ENCODE data around the gene PIAS4. TPM values are rescaled to one million over a fixed set of nuclear protein-coding genes. Genes with fewer than 3 reads are reported as not detected.

PIAS4 gene
- total and polyA plus RNA-seq, 2 of the 13 experiments (the other 11 are each of a cell fraction or from before 2014, with no cell fraction given), result 9.0 to 20.1 TPM

DNA sequence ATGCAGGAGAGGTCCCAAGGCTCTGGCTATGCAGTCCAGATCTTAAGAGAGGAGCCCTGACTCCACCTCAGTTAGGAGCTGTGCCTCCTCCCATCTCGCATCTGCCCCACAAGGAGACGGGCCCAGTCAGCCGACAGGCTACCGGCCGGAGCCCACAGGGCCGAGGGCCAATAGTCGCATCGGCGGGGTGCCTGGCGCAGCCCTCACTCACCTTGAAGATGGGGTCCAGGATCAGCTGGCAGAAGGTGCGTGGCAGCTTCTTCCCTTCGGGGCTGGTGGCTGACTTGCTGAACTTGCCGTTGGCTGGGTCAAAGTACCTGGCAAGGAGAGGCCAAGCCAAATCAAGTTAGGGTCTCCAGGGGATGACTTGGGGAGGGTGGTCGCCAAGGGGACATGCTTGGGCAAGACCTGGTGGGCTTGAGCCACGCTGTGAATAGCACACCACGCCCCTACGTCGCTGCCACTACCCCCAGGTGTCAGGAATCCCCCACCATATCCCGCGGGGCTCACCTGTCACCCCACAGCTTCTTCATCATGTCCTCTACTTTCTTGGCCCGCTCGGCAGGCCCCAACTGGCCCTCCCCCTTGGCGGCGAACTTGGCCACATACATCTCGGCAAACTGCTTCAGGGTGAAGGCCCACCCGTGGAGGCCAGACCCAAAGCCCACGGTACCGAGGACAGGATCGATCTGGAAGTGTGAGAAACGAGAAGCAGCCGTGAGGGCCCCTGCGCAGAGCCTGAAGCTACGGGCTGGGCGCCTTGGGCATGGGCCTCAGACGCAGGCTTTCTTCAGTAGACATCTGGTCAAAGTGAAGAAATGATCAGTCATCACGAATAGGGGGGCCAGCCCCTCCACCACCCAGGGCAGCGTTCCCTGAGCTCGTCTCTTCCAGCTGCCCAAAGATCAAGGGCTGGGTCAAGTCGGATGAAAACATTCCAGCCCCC, 25.5 kb upstream of the PIAS4 start (continued):
- TF ChIP-seq RBFOX2 (IDR thresholded peaks at IDR 0.05; ENCODE audit: low read depth, low read length) (peak; percentile 25), NRL (CRISPR knock-in tag; IDR thresholded peaks at IDR 0.05; ENCODE audit: borderline replicate concordance) (peak; percentile 16; the same call in 1 of the 2 replicates)

DNA sequence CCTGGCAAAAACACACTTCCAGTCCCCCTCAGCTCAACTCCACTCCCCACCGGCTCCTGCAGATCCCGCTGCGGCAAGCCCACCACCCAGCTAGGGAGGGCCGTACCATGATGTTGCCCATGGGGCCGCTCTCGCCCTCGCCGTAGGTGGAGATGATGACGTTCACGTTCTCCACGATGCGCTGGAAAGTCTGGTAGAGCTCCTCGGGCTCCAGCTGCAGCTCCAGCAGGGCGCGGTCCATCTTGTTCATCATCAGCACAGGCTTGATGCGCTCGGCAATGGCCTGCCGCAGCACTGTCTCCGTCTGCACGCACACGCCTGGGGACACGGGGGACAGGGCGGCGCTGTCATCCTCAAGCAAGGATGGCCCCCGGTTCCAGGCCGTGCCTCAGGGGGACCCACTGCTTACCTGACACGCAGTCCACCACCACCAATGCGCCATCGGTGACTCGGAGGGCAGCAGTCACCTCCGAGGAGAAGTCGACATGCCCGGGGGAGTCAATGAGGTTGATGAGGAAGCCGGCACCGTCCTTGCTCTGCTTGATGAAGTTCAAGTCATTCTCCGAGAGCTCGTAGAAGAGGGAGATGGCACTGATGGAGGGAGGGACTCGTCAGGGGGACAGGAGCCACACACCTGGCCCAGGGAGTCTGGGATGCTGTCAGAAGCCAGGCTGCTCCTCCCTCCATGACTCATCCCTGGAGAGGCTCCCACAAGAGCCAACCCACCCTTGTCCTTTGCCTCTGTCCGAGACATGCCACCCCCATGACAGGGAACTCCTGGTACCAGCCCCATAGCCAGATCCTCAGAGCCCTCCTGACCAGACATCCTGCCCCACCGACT, 24.6 kb upstream of the PIAS4 start:
- POLR2A ChIA-PET, result interaction anchor here (4.4 to 7.4 kb wide), 2 partner anchors 11 to 15 kb away, joined by 56 to 118 read pairs; partner anchors contain the start of gene DAPK3
- no peak overlapping the region for H2AFZ ChIP-seq (ENCODE audit: low read length)
- CTCF ChIA-PET (ENCODE audit: low intra/inter-chr PET ratio, low total read pairs), result no interaction called here
- WGBS (ENCODE audit: low lambda C conversion rate), result 93% methylated on average over 22 of the region's 40 CpGs
- ATAC-seq, result peak; percentile 8; the same call in 2 of the 3 replicates
- intact Hi-C loops (cut with micrococcal nuclease; ENCODE audit: unreplicated experiment), result no loop called here
- H3K79me2 ChIP-seq (ENCODE audit: insufficient read depth, low read length), result peaks cover 50% of the 10 kb centered on the region
- peaks cover 50% of the 10 kb centered on the region for H3K4me1 ChIP-seq (ENCODE audit: insufficient read depth, low read length)
- no peaks in the 10 kb centered on the region for H3K9me3 ChIP-seq (ENCODE audit: low read length)
- no TSS peak for BruUV-seq (replicated peaks)
- peak overlapping the region; percentile 99 for H3K4me2 ChIP-seq (ENCODE audit: low read depth, low read length)
- peak overlapping the region; percentile 93 to 100 (median 95); a peak in 4 of 6 replicates for H3K4me3 ChIP-seq (replicated peaks in 1 of 3; ENCODE audit: insufficient read depth in 1 of 3, low read depth in 2 of 3, low read length in 3 of 3)
- in situ Hi-C loops (cut with HindIII; ENCODE audit: extremely low pct_ligation_motif_present, low pct_unique_long_range_greater_than_20kb), result no loop called here
- peak overlapping the region; percentile 92 for H3K27ac ChIP-seq (ENCODE audit: extremely low read length, insufficient read depth, low read length)
- FAIRE-seq, result no peak
- no peaks in the 10 kb centered on the region; a peak in 1 of 5 replicates for H3K27me3 ChIP-seq (ENCODE audit: control insufficient read depth in 1 of 2, insufficient read depth in 2 of 2, low read length in 2 of 2)
- H3K9ac ChIP-seq (ENCODE audit: insufficient read depth, low read depth, low read length), result peak overlapping the region; percentile 99; the same call in 1 of the 2 replicates
- peak; percentile 41 for DNase-seq (ENCODE audit: low spot score)
- H3K36me3 ChIP-seq (replicated peaks in 1 of 2; ENCODE audit: control insufficient read depth in 1 of 2, insufficient read depth in 2 of 2, low read length in 2 of 2), result peaks cover 56 to 64% of the 10 kb centered on the region in 2 experiments
- H4K20me1 ChIP-seq (ENCODE audit: insufficient read depth, low read length), result peaks cover 69% of the 10 kb centered on the region
- TF ChIP-seq ZNF577 (CRISPR knock-in tag; IDR thresholded peaks at IDR 0.05; ENCODE audit: borderline replicate concordance, low read depth) (no peak), ZBTB42 (CRISPR knock-in tag; IDR thresholded peaks at IDR 0.05) (no peak), RFXAP (CRISPR knock-in tag; IDR thresholded peaks at IDR 0.05; ENCODE audit: borderline replicate concordance) (no peak), TBX3 (IDR thresholded peaks at IDR 0.05; ENCODE audit: borderline replicate concordance) (no peak), ZC3H13 (CRISPR knock-in tag; IDR thresholded peaks at IDR 0.05) (peak; percentile 63; the same call in 1 of the 2 replicates), ZNF20 (CRISPR knock-in tag; IDR thresholded peaks at IDR 0.05) (no peak), ZNF790 (CRISPR knock-in tag; IDR thresholded peaks at IDR 0.05; ENCODE audit: borderline replicate concordance) (no peak), RXRA (CRISPR knock-in tag; IDR thresholded peaks at IDR 0.05) (no peak), MTA1 (CRISPR knock-in tag; IDR thresholded peaks at IDR 0.05; ENCODE audit: borderline replicate concordance) (no peak), FLYWCH1 (CRISPR knock-in tag; IDR thresholded peaks at IDR 0.05) (no peak), HNF4A (CRISPR knock-in tag; IDR thresholded peaks at IDR 0.05) (no peak), NKX3-1 (CRISPR knock-in tag; IDR thresholded peaks at IDR 0.05) (no peak), FOXK2 (IDR thresholded peaks at IDR 0.05) (no peak), ZSCAN12 (CRISPR knock-in tag; IDR thresholded peaks at IDR 0.05) (no peak)
- TF ChIP-seq, protein P1, sequence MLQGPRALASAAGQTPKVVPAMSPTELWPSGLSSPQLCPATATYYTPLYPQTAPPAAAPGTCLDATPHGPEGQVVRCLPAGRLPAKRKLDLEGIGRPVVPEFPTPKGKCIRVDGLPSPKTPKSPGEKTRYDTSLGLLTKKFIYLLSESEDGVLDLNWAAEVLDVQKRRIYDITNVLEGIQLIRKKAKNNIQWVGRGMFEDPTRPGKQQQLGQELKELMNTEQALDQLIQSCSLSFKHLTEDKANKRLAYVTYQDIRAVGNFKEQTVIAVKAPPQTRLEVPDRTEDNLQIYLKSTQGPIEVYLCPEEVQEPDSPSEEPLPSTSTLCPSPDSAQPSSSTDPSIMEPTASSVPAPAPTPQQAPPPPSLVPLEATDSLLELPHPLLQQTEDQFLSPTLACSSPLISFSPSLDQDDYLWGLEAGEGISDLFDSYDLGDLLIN (CRISPR knock-in tag; IDR thresholded peaks at IDR 0.05; ENCODE audit: borderline replicate concordance), result no peak
- TF ChIP-seq, protein P2, sequence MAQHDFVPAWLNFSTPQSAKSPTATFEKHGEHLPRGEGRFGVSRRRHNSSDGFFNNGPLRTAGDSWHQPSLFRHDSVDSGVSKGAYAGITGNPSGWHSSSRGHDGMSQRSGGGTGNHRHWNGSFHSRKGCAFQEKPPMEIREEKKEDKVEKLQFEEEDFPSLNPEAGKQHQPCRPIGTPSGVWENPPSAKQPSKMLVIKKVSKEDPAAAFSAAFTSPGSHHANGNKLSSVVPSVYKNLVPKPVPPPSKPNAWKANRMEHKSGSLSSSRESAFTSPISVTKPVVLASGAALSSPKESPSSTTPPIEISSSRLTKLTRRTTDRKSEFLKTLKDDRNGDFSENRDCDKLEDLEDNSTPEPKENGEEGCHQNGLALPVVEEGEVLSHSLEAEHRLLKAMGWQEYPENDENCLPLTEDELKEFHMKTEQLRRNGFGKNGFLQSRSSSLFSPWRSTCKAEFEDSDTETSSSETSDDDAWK (CRISPR knock-in tag; IDR thresholded peaks at IDR 0.05), result no peak
- TF ChIP-seq, protein P3, sequence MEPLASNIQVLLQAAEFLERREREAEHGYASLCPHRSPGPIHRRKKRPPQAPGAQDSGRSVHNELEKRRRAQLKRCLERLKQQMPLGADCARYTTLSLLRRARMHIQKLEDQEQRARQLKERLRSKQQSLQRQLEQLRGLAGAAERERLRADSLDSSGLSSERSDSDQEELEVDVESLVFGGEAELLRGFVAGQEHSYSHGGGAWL (CRISPR knock-in tag; IDR thresholded peaks at IDR 0.05), result no peak

All from HepG2 (cell line).